Parathyroid adenoma (tissue), 2 donors: Measurements from ENCODE around the gene IL17RE.

ENCODE experiments used
- H2AFZ ChIP-seq: fragments of 300-600 bp; sonication (generic); one replicate; pipeline ENCODE4 v1.7.0; 2017; ENCODE audit warnings: antibody characterized with exemption, mild to moderate bottlenecking
- H3K27ac ChIP-seq: fragments of 300-600 bp; sonication (generic); one replicate; pipeline ENCODE4 v1.7.0; 2017
- H3K27me3 ChIP-seq: fragments of 300-600 bp; sonication (generic); one replicate; pipeline ENCODE4 v1.7.0; 2017; ENCODE audit warnings: low read length; ENCODE audit not compliant: control insufficient read depth, insufficient read depth
- H3K36me3 ChIP-seq: fragments of 300-600 bp; sonication (generic); one replicate; pipeline ENCODE4 v1.7.0; 2017; ENCODE audit warnings: low read length; ENCODE audit not compliant: control insufficient read depth, insufficient read depth
- H3K4me1 ChIP-seq: fragments of 300-600 bp; sonication (generic); one replicate; pipeline ENCODE4 v1.7.0; 2017; ENCODE audit warnings: control low read depth
- H3K4me2 ChIP-seq: fragments of 300-600 bp; sonication (generic); one replicate; pipeline ENCODE4 v1.7.0; 2017; ENCODE audit warnings: low read length
- H3K4me3 ChIP-seq: fragments of 300-600 bp; sonication (generic); one replicate; pipeline ENCODE4 v1.7.0; 2017; ENCODE audit warnings: low read depth, low read length
- H3K79me2 ChIP-seq: fragments of 300-600 bp; sonication (generic); one replicate; pipeline ENCODE4 v1.7.0; 2017; ENCODE audit warnings: control low read depth
- H3K9ac ChIP-seq: fragments of 300-600 bp; sonication (generic); one replicate; pipeline ENCODE4 v1.7.0; 2017; ENCODE audit warnings: mild to moderate bottlenecking
- H3K9me3 ChIP-seq: fragments of 300-600 bp; sonication (generic); one replicate; pipeline ENCODE4 v1.7.0; 2017; ENCODE audit warnings: low read length; ENCODE audit not compliant: control insufficient read depth
- TF ChIP-seq, protein P1 (sequence below): fragments of 300-600 bp; sonication (generic); IDR thresholded peaks from one replicate; pipeline ENCODE4 v1.7.0; 2017; ENCODE audit warnings: antibody characterized with exemption, mild to moderate bottlenecking
- donor health status: primary hyperparathyroidism.

IL17RE gene

DNA sequence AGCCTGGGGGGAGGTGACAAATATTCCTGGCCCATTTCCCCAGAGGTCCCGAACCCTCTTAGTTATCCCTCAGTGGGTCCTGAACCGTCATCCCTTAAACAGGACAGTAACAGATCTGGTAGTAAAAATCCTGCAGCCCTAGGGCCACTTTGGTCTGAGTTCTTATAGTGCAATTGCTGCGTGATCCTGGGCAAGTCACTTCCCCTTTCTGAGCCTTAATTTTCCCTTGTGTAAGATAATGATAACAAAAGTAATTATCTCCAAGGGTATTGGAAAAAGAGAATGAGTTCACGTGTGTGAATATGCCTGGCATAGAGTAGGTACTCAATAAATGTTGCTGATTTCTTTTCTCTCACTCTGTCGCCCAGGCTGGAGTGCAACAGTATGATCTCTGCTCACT lies 15.2 kb upstream of the IL17RE start:
- Histone ChIP-seq H3K4me1 (peaks cover 3% of the 10 kb centered on the region), H3K36me3 (no peaks in the 10 kb centered on the region), H3K27me3 (no peaks in the 10 kb centered on the region), H2AFZ (no peak overlapping the region), H3K4me3 (no peak overlapping the region), H3K4me2 (no peak overlapping the region), H3K27ac (no peak overlapping the region), H3K79me2 (peaks cover 3% of the 10 kb centered on the region), H3K9me3 (no peaks in the 10 kb centered on the region), H3K9ac (no peak overlapping the region)
- TF ChIP-seq, protein P1, sequence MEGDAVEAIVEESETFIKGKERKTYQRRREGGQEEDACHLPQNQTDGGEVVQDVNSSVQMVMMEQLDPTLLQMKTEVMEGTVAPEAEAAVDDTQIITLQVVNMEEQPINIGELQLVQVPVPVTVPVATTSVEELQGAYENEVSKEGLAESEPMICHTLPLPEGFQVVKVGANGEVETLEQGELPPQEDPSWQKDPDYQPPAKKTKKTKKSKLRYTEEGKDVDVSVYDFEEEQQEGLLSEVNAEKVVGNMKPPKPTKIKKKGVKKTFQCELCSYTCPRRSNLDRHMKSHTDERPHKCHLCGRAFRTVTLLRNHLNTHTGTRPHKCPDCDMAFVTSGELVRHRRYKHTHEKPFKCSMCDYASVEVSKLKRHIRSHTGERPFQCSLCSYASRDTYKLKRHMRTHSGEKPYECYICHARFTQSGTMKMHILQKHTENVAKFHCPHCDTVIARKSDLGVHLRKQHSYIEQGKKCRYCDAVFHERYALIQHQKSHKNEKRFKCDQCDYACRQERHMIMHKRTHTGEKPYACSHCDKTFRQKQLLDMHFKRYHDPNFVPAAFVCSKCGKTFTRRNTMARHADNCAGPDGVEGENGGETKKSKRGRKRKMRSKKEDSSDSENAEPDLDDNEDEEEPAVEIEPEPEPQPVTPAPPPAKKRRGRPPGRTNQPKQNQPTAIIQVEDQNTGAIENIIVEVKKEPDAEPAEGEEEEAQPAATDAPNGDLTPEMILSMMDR: no peak

DNA sequence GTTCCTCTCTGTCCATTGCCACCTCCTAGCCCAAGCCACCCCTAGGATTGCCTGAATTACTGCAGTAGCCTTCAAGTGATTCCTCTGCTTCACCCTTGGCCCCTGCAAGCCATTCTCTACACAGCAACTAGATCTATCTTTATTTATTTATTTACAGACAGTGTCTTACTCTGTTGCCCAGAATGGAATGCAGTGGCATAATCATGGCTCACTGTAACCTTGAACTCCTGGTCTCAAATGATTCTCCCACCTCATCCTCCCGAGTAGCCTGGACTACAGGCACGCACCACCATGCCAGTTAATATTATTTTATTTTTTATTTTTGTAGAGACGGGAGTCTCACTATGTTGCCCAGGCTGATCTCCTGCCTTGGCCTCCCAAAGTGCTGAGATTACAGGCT lies 14.1 kb upstream of the IL17RE start:
- H3K4me2 ChIP-seq: no peak overlapping the region
- no peaks in the 10 kb centered on the region for H3K27me3 ChIP-seq
- H3K9me3 ChIP-seq: no peaks in the 10 kb centered on the region
- no peak overlapping the region for H2AFZ ChIP-seq
- H3K27ac ChIP-seq: no peak overlapping the region
- peaks cover 3% of the 10 kb centered on the region for H3K4me1 ChIP-seq
- TF ChIP-seq, protein P1: no peak
- no peak overlapping the region for H3K9ac ChIP-seq
- H3K4me3 ChIP-seq: no peak overlapping the region
- peaks cover 3% of the 10 kb centered on the region for H3K79me2 ChIP-seq
- no peaks in the 10 kb centered on the region for H3K36me3 ChIP-seq

DNA sequence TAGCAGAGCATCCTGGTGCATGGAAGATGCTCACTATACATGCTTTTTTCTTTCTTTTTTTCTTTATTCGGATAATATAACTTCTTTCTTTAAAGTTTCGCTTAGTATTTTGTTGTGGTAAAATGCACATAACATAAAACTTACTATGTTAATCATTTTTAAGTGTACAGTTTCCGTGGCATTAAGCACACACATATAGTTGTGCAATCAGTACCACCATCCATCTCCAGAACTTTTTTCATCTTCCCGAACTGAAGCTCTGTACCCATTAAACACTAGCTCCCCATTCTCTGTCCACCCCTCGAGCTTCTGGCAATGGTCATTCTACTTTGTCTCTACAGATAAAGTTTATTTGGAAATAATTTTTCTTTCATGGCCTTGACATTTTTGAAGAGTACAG lies 13.2 kb upstream of the IL17RE start:
- no peak overlapping the region for H3K9ac ChIP-seq
- H3K27me3 ChIP-seq: no peaks in the 10 kb centered on the region
- no peaks in the 10 kb centered on the region for H3K9me3 ChIP-seq
- TF ChIP-seq, protein P1: no peak
- H3K36me3 ChIP-seq: no peaks in the 10 kb centered on the region
- H2AFZ ChIP-seq: no peak overlapping the region
- no peak overlapping the region for H3K4me3 ChIP-seq
- peaks cover 3% of the 10 kb centered on the region for H3K79me2 ChIP-seq
- no peak overlapping the region for H3K27ac ChIP-seq
- peaks cover 3% of the 10 kb centered on the region for H3K4me1 ChIP-seq
- no peak overlapping the region for H3K4me2 ChIP-seq

DNA sequence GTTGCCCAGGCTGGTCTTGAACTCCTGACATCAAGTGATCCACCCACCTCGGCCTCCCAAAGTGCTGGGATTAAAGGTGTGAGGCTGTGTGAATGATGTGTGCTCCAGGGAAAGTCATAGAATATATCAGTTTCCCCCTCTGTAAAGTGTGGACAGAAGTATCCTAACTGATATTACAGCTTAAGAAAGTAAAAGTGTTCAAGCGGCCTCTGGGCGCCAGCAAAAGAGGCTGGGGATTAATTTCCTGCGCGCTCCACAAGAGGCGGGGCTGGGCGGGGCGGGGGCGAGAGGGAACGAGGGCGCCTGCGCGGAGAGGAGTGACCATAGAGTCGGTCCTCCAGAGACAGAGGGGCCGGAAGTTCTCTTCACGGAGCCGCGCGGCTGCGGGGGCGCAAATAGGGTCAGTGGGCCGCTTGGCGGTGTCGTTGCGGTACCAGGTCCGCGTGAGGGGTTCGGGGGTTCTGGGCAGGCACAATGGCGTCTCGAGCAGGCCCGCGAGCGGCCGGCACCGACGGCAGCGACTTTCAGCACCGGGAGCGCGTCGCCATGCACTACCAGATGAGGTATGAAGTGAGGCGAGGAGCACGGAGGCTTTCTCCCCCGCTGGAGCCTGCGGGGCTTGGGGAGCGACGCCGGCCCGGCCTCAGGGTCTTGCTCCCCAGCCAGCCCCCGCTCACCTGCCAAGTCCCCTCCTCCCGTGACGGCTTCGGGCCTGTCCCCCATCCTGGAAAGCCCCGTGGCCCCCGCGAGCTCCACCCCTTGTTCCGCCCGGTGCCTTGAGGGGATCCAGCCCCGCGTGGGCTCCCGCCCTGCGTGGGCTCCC lies 12.2 kb upstream of the IL17RE start, which contains the start of gene JAGN1:
TSS of gene JAGN1 (plus strand) at position 362 of the 823 bp plus-strand sequence. CDS start at position 475, 113 bp downstream.
- peak within 1 kb of the TSS; percentile 82 for H3K27ac ChIP-seq
- peak within 1 kb of the TSS; percentile 56 for H3K9ac ChIP-seq
- TF ChIP-seq, protein P1: no peak
- peaks cover 3% of the 10 kb centered on the region for H3K79me2 ChIP-seq
- peak within 1 kb of the TSS; percentile 94 for H3K4me3 ChIP-seq
- peak within 1 kb of the TSS; percentile 66 for H3K4me2 ChIP-seq
- peaks cover 3% of the 10 kb centered on the region for H3K4me1 ChIP-seq
- peak within 1 kb of the TSS; percentile 80 for H2AFZ ChIP-seq
- no peaks in the 10 kb centered on the region for H3K27me3 ChIP-seq
- H3K9me3 ChIP-seq: no peaks in the 10 kb centered on the region
- no peaks in the 10 kb centered on the region for H3K36me3 ChIP-seq
